HG02588 (cell line): ENCODE results near the gene RNF103.
"Not testable (repeated sequence)": the region's sequence is repeated elsewhere in the genome, so short reads cannot be mapped to it uniquely, and the experiment has no call there.

ENCODE experiments used
- ATAC-seq: cut with Tn5 transposase; IDR thresholded peaks from one replicate; pipeline ENCODE4 v1.9.1; 2021; ENCODE audit warnings: mild to moderate bottlenecking, moderate library complexity; ENCODE audit not compliant: unreplicated experiment

The RNF103 gene

DNA sequence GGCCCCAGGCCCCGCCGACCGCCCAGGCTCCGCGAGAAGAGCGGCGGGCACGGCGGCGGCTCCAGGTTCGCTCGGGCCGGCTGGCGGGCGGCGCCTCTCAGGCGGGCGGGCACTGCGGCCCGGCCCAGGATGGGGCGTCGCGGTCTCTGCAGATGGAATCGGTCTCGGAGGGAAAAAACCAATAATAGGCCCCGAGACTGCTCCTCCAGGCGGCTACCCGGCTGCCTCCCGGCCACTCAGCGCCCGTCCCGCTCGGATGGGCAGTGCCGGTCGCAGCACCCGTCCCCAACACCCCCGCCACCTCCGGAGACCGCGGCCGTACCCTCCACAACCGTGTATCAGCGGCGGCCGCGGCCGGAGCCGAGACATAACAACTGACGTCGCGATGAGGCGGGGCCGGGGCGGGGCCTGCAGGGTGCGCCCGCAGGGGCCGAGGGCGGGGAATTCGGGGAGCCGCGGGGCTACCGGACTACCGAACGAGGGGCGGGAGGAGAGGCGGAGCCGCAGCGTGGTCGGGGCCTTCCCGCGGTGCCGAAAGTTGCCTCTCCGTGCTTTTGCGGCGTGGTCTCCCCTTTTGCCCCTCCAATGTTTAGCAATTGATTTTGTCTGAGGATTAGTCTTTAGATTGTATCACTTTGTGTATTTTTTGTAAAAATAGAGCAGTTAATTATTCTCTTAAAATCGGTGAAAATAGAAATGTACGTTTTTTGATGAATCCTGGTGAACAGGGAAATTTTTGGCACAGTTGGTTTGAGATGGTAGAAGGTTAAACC is at the start of gene RNF103:
RNF103 (minus strand) TSS at position 372 of the 773 bp plus-strand sequence. CDS start 979 bp downstream, outside the sequence.
- ATAC-seq: peak; percentile 78

DNA sequence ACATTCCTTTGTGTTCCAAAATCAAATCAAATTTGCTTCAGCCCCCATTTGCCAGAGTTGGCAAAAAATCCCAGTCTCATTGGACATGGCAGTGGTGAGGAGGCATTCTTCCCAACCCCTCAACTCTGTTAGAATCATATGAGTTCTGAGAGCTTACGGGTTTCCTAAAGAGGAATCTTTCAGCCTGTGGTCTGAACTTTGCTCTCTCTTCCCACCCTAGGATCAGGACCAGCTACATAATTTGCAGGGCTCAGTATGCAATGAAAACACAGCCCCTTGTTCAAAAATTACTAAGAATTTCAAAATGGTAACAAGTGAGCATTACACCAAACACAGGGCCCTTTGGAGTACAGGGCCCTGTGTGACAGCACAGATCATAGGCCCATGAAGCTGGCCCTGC is 49.3 kb upstream of the RNF103 start:
- ATAC-seq: no peak

- ATAC-seq: no peak
These were observed 48.4 kb upstream of the RNF103 start for GRCh38 chr2:86672027-86672545.

- ATAC-seq: no peak
These were observed 47.8 kb upstream of the RNF103 start for GRCh38 chr2:86671337-86671981.

DNA sequence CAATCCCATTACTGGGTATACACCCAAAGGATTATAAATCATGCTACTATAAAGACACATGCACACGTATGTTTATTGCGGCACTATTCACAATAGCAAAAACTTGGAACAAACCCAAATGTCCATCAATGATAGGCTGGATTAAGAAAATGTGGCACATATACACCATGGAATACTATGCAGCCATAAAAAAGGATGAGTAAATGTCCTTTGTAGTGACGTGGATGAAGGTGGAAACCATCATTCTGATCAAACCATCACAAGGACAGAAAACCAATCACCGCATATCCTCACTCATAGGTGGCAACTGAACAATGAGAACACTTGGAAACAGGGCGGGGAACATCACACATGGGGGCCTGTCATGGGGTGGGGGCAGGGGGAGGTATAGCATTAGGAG is 45.7 kb upstream of the RNF103 start:
- ATAC-seq: not testable (repeated sequence)

GRCh38 chr2:86661333-86661732 is 37.7 kb upstream of the RNF103 start:
- no peak for ATAC-seq

DNA sequence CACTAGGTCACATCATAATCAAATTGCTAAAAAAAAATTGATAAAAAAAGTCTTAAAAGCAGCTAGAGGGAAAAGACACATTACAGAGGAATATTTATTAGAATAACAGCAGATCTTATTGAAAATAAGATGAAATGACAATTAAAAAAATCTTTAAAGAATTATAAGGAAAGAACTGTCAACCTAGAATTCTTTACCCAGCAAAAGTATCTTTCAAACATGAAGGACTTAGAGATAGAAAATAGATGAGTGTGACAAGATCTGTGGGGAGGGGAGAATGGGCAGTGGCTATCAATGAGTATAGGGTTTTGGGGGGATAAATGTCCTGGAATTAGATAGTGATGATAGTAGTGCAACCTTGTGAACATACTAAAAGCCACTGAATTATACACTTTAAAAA is 26.5 kb upstream of the RNF103 start:
- ATAC-seq: no peak

DNA sequence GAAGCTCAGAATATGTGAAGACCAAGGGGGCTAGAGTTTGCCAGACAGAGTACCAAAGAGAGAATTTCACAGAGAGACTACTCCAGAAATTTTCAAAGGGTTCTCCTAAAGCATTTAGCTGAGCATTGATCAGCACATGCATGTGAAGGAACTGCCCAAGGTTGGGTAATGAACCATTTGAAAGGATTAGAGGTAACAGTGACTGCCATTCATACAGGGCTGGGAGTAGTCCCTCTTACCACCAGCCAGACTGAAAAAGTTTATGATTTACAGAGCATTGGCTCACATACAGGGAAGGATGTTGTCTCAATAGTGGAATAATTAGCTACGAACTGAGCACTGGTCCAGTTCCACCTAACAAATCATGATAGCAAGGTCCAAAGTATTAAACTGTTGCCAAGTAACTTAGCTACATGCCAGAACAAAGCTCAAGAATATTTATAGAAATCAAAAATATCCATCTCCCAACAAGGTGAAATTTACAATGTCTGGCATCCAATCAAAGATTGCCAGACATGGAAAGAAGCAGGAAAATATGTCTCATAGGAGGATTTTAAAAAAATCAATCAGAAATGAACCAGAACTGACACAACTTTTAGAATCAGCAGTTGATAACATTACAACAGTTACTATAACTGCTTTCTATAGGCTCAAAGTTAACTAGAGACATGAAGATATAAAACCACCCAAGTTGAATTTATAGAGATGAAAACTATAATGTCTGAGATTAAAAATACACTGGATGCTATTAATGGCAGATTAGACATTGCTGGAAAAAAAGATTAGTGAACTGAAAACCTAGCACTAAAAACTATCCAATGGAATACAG is 25.7 kb upstream of the RNF103 start:
- ATAC-seq: no peak

- ATAC-seq: no peak
These were observed 25.0 kb upstream of the RNF103 start for GRCh38 chr2:86648681-86649080.

GRCh38 chr2:86646865-86647264 is 23.2 kb upstream of the RNF103 start:
- no peak for ATAC-seq

DNA sequence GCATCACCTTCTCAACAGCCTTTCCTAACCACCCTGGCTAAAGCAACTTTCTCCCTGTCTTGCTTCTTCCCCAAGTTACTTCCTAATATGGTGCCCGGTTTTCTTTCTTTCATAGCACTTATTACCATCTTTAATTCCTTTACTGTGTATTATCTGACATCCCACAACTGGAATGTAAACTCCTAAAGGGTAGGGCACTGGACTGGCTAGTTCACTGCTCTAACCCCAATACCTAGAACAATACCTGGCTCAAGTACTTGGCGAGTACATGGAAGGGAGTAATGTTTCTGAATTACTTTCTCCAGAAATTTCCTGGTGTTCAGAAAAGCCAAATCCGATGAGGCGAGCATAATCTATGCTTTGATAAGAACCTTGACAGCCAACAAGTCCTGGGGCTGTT is 22.7 kb upstream of the RNF103 start:
- ATAC-seq: no peak

DNA sequence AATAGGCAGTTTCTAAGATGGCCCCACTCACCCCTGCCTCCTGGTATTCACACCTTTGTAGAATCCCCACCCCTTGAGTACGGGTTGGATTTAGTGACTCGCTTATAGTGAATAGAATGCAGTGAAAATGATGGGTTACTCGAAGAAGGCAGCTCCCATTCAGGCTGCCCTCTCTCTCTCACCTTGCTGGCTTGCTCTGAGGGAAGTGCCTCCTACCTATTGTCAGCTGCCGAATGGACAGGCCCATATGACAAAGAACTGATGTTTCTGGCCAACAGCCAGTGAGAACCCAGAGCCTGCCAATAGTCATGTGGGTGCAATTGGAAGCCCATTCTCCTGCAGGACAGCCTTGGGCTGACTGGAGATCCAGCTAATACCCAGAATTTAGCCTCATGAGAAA is 22.1 kb upstream of the RNF103 start:
- ATAC-seq: no peak

GRCh38 chr2:86638712-86639111 is 15.0 kb upstream of the RNF103 start:
- no peak for ATAC-seq

- no peak for ATAC-seq
These were observed 13.2 kb upstream of the RNF103 start for GRCh38 chr2:86636842-86637241.

- ATAC-seq: no peak
These were observed 10.7 kb upstream of the RNF103 start for GRCh38 chr2:86634352-86634751.

GRCh38 chr2:86633155-86633651 is 9.5 kb upstream of the RNF103 start:
- no peak for ATAC-seq

- no peak for ATAC-seq
These were observed 9.0 kb upstream of the RNF103 start for GRCh38 chr2:86632672-86633071.

GRCh38 chr2:86631846-86632485 is 8.3 kb upstream of the RNF103 start:
- ATAC-seq: no peak

- ATAC-seq: no peak
These were observed 4.4 kb upstream of the RNF103 start for GRCh38 chr2:86628091-86628522.

DNA sequence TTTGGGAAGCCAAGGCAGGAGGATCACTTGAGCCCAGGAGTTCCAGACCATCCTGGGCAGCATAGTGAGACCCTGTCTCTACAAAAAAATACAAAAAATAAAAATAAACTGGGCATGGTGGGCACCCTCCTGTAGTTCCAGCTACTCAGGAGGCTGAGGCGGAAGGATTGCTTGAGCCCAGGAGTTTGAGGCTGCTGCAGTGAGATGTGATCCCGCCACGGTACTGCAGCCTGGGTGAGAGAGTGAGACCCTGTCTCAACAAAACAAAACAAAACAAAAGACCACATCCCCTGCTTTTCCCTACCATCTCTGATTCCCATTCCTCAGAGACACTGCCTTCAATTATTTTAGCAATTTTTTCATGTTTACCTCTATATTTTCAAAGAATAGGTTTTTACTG is 3.9 kb upstream of the RNF103 start:
- no peak for ATAC-seq

- ATAC-seq: no peak
These were observed 1.4 kb upstream of the RNF103 start for GRCh38 chr2:86625096-86625495.
